ENCODE measurements around the gene RAB42.
"Not testable (repeated sequence)": the region's sequence is repeated elsewhere in the genome, so short reads cannot be mapped to it uniquely, and the experiment has no call there.

Gene RAB42, protein sequence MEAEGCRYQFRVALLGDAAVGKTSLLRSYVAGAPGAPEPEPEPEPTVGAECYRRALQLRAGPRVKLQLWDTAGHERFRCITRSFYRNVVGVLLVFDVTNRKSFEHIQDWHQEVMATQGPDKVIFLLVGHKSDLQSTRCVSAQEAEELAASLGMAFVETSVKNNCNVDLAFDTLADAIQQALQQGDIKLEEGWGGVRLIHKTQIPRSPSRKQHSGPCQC

DNA sequence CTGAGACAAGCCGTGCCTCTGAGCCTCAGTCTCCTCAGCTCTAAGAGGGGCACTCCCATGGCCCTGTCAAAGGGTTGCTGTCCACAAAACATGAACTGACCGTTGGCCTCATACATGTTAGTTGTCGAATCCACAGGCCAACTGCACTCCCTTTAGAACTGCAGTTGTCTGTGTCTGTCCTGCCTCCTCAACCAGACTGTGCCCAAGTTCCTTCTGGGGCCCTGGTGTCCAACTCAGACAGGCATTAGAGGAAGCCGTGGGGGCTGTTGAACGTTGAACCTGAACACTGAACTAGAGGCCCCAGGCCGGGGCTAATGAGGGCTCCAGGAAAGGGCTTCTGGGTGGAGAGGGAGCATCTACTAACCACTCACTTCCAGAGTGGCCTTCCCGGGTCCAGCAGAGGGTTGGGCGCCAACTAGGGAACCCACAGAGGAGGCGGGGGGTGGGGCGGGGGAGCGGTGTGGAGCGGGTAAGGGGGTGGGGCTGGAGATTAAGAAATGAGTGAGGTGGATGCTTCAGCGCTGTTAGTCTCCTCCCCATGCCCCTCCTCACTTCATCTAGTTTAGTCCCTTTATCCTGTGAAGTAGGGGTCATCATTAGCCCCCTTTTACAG is at the start of gene RAB42:
Gene RAB42 (plus strand): TSS at position 558 of the 613 bp plus-strand sequence. CDS start 247 bp downstream, outside the sequence.
- DNase-seq (ENCODE audit: low read depth in 2 of 2) = no peak

DNA sequence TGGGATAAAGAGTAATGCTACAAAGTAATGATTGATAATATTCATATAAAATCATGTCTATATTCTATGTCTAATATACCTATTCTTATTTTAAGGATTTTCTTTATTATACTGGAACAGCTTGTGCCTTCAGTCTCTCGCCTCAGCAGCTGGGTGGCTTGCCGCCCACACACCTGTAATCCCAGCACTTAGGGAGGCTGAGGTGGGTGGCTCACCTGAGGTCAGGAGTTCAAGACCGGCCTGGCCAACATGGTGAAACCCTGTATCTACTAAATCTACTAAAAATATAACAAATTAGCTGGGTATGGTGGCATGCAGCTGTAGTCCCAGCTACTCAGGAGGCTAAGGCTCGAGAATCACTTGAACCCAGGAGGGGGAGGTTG is 46.8 kb upstream of the RAB42 start:
- no peak for DNase-seq (ENCODE audit: low read depth in 2 of 2)

- no peak for DNase-seq (ENCODE audit: low read depth in 2 of 2)
Observed at GRCh38 chr1:28548318-28548717, 43.7 kb upstream of the RAB42 start.

DNA sequence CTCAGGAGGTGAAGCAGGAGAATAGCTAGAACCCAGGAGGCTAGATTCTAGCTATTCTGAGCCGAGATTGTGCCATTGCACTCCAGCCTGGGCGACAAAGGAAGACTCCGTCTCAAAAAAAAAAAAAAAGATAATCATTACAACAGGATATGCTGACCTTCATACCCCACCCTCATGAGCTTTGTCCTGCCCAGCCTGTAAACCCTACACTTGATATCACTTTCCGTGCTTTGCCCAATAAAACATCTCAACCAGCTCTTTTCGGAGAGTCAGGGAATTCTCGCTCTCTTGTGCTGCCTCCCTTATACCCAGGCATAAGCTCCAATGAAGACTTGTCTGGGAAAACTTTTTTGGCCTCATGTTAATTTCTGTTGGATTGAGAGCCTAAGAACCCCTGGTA is 40.7 kb upstream of the RAB42 start:
- DNase-seq (ENCODE audit: low read depth in 2 of 2) = no peak

- DNase-seq (ENCODE audit: low read depth in 2 of 2) = peak; percentile 93 to 95
Observed at GRCh38 chr1:28552758-28553663, 39.1 kb upstream of the RAB42 start, which contains the start of gene TRNAU1AP. Gene TRNAU1AP (plus strand): TSS chr1:28553085. CDS start chr1:28553111, 26 bp downstream.

GRCh38 chr1:28560886-28561285 is 31.2 kb upstream of the RAB42 start:
- no peak for DNase-seq (ENCODE audit: low read depth in 2 of 2)

GRCh38 chr1:28564310-28564709 is 27.8 kb upstream of the RAB42 start:
- no peak for DNase-seq (ENCODE audit: low read depth in 2 of 2)

GRCh38 chr1:28565040-28565439 is 27.0 kb upstream of the RAB42 start:
- no peak for DNase-seq (ENCODE audit: low read depth in 2 of 2)

- no peak for DNase-seq (ENCODE audit: low read depth in 2 of 2)
Observed at GRCh38 chr1:28565726-28566125, 26.3 kb upstream of the RAB42 start.

DNA sequence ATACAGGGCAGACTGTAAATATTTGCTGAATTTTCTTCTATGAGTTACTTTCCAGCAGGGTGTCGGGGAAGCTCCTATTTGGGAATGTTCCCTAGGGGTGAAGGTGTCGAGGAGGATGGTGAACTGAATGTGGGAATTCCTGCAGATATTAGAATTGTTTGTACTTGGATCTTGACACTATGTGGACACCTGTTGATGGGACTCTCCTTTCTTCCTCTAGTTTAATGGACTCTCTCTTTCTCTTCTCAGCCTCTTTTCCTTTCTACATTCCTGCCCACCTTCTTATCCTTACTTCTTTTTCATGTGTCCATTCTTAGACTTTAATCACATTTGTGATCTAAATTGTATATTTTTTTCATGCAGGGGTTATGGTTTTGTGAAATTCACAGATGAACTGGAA is 25.1 kb upstream of the RAB42 start:
- no peak for DNase-seq (ENCODE audit: low read depth in 2 of 2)

- no peak for DNase-seq (ENCODE audit: low read depth in 2 of 2)
Observed at GRCh38 chr1:28571911-28572310, 20.2 kb upstream of the RAB42 start.

DNA sequence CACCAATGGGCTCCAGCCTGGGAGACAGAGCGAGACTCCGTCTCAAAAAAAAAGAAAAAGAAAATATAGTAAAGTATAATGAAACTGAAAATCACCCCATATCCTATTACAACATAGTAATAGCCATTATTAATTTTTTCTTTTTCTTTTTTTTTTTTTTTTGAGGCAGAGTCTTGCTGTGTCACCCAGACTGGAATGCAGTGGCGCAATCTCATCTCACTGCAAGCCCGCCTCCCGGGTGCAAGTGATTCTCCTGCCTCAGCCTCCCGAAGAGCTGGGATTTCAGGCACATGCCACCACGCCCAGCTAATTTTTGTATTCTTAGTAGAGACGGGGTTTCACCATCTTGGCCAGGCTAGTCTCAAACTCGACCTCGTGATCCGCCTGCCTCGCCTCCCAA is 19.2 kb upstream of the RAB42 start:
- DNase-seq (ENCODE audit: low read depth in 2 of 2) = not testable (repeated sequence)

- DNase-seq (ENCODE audit: low read depth in 2 of 2) = no peak
Observed at GRCh38 chr1:28573564-28573963, 18.5 kb upstream of the RAB42 start.

DNA sequence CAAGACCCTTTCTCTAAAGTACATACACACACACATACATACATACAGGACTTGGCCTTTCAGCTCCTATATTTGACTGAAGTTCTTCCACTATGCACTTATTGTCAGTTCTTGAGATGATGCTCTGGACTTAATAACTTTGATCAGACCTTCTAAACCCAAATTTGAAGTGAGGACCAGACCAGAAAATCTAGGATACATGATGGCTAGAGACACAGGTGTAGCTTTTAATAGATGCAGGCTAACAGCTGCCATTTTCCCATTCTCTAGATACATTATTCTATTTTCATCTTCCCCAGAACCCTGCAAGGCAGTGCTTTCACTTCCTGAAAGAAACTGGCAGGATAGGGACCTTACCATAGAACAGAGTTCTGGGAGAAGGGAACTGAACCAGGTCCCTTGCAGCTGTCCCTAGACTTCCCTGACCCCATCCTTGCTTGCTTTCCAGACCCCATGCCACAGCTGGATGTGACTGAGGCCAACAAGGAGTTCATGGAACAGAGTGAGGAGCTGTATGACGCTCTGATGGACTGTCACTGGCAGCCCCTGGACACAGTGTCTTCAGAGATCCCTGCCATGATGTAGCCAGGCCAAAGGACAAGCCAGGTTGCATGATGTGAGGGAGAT is 14.9 kb upstream of the RAB42 start:
- DNase-seq (ENCODE audit: low read depth in 2 of 2) = no peak

- no peak for DNase-seq (ENCODE audit: low read depth in 2 of 2)
Observed at GRCh38 chr1:28577738-28578536, 14.1 kb upstream of the RAB42 start.

DNA sequence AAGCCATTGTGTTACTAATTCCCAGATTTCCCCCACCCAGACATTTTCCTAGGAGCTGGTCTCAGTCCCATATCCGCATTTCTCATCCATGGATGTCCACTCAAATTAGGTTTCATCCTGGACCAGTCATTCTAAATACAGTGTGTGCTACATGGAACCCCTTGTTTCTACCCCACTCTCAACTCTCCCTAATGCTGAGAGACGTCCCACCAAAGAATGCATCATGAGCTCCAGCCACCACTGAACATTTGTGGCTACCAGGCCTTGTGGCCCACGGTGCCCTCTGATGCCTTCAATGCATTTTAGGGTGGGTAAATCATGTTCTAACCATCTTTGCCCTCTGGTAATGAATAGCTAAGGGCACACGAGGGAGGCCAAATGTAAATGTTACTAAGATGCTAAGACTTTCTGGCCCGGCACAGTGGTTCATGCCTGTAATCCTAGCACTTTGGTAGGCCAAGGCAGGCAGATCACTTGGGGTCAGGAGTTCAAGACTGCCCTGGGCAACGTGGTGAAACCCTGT is 13.3 kb upstream of the RAB42 start:
- no peak for DNase-seq (ENCODE audit: low read depth in 2 of 2)

DNA sequence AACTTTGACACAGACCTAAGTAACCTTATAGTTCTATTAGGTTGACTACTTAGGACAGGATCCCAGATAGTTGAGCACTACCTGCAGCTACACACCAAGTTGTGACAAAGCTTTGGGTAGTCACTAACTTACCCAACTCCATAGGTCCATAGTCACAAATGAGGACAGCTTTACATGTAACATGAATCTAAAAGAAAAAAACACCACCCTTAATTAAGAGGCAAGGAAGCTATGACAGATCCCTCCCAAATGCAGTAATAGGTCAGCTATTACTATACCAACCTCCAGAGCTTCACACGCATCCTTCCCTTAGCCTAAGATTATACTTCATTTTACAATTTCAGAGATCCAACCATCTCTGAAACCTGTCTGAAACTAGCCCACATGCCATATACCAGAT is 12.7 kb upstream of the RAB42 start:
- DNase-seq (ENCODE audit: low read depth in 2 of 2) = no peak

DNA sequence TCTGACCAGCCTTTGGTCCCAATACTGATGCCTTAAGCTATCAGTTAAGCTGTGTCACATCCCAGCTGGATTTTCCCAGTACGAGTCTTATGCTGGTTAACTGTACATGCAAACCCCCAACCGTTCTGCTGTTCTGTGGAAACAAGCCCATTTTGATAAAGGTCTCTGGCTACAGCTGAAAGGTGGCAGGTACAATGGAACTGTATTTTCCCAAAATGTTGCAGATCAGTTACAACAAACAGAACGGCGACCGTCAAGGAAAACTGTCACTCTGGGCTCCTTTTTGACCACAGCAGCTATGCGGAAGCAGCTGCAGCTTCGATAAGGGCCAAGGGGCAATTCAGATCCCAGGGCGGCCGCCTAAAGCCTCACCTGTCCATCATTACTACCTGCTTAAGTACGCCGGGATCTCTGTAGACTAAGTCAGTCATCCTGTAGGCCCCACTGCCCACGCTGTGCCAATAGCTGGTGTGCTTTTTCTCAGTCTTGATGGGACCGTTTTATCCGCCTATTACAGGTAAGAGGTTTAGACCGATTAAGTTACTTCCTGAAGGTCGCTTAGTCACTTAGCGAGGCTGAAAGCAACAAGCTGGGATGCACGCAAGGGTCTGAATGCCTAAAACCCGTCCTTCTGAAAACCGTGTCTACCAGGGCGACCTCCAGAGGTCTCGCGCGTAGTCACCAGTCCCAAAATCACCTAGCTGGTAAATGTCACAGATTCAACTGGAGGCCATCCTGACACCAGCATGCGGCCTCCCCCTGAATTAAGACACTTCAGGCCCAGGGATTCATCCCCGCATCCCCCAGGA is 11.1 kb upstream of the RAB42 start:
- peak; percentile 38 for DNase-seq (ENCODE audit: low read depth in 2 of 2)

DNA sequence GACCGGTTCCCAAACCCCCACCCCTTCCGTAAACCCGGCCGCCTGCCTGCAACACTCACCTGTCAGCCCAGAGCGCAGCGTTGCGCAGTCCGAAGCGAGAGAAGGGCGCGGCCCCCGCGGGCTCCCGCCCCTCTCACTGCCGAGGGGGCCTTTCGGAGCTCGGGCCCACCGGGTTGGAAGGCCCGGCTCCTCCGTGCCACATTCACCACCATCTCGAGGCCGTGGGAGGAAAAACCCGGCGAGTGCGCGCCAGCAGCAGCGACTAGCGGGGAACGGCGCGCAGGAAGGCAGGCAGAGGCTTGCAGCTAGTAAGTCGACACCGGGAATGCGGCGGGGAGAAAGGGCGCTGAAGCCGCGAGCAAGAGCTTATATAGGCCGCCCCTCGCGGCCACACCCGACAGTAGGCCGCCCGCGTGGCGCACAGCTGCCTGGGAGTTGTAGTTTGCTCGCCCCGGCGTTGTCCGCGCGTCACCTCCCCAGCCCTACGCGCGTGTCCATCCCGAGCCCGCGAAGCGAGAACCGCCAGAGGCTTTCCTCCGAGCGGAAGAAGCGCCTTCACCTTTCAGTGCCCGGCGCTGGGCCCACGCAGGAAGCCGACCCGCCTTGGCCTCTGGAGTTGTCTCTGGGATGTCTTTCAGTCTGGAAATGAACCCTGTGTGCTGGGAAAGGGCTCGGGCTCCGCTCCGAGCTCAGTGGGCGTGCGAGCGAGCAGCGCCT is 10.4 kb upstream of the RAB42 start:
- DNase-seq (ENCODE audit: low read depth in 2 of 2) = peak; percentile 85 to 87

GRCh38 chr1:28582248-28582615 is 9.8 kb upstream of the RAB42 start:
- DNase-seq (ENCODE audit: low read depth in 2 of 2) = no peak

Measured in stimulated activated CD8-positive, alpha-beta memory T cell treated with anti-CD3 and anti-CD28 coated beads, Interleukin-15, amount 100 ng/mL, for 4 hours (primary cell).